Heart left ventricle (tissue), 16 donors: ENCODE data around the gene FNDC11. TPM values are rescaled to one million over a fixed set of nuclear protein-coding genes. Genes with fewer than 3 reads are reported as not detected.
A peak's percentile ranks its signal among the peaks of the same experiment; 100 is the strongest.
"Not testable (repeated sequence)": the region's sequence is repeated elsewhere in the genome, so short reads cannot be mapped to it uniquely, and the experiment has no call there.

Experiments
- ATAC-seq, 4 donors: fragments of 200-7000 bp; cut with Tn5 transposase; one replicate each; pipeline ENCODE4 v1.9.1; 2020 to 2022; ENCODE audit warnings: moderate library complexity in 4 of 4, mild to moderate bottlenecking in 3 of 4, moderate number of reproducible peaks in 1 of 4
- DNase-seq, 5 donors: peaks; one replicate each; pipeline ENCODE4 v3.0.0-alpha.2; 2020
- H3K27ac ChIP-seq, 12 donors: fragments of 200-600 bp; sonication (generic) in 4 of 12; one replicate each; pipeline versions ENCODE4 v1.5.0 to v1.8.0; 2016 to 2022; ENCODE audit warnings: mild to moderate bottlenecking in 2 of 12
- H3K27me3 ChIP-seq, 9 donors: fragments of 200-600 bp; sonication (generic) in 2 of 9; one replicate each; pipeline versions ENCODE4 v1.5.1 to v1.8.0; 2016 to 2022; ENCODE audit warnings: mild to moderate bottlenecking in 3 of 9
- H3K36me3 ChIP-seq, 9 donors: fragments of 200-600 bp; sonication (generic) in 2 of 9; one replicate each; pipeline versions ENCODE4 v1.5.0 to v1.8.0; 2018 to 2022; ENCODE audit warnings: mild to moderate bottlenecking in 2 of 9
- H3K4me1 ChIP-seq, 12 donors: fragments of 200-600 bp; sonication (generic) in 4 of 12; one replicate each; pipeline versions ENCODE4 v1.5.0 to v1.8.0; 2016 to 2022; ENCODE audit warnings: mild to moderate bottlenecking in 3 of 12
- H3K4me3 ChIP-seq, 12 donors: fragments of 200-600 bp; sonication (generic) in 4 of 12; one replicate each; pipeline versions ENCODE4 v1.5.0 to v1.8.0; 2017 to 2022; ENCODE audit warnings: mild to moderate bottlenecking in 9 of 12, moderate library complexity in 4 of 12
- H3K9me3 ChIP-seq, 12 donors: fragments of 200-600 bp; sonication (generic) in 4 of 12; one replicate each; pipeline versions ENCODE4 v1.5.0 to v1.8.0; 2016 to 2022; ENCODE audit warnings: mild to moderate bottlenecking in 1 of 12
- POLR2A ChIP-seq, 2 donors: fragments of 450-650 bp; IDR thresholded peaks; one replicate each; pipeline ENCODE4 v1.6.1; 2017; ENCODE audit warnings: antibody characterized with exemption in 2 of 2, mild to moderate bottlenecking in 2 of 2, moderate library complexity in 2 of 2
- WGBS, 4 donors: extraction: QIAGEN DNeasy Blood & Tissue Kit in 2 of 4; methylation state at CpG; one replicate each; pipeline versions ENCODE4 v1.1.5 to v1.1.7; 2013 to 2018; 5-methylcytosine and 5-hydroxymethylcytosine counted together
- intact Hi-C, 10 donors: fragments of 100-400 bp; cut with DNase I; formaldehyde crosslinking; loops; one replicate each; pipeline versions ENCODE4 v1.11.1 to v1.14.2; 2022
- polyA plus RNA-seq, 2 donors: library from polyadenylated mRNA; stranded (reverse); fragments of 200-250 nt; gene quantifications; one replicate each; pipeline ENCODE4 v1.2.3, GENCODE V29; 2013
- total RNA-seq, 9 donors: library from RNA; depleted of rRNA in 2 of 9; stranded (reverse); fragments of >200 nt in 2 of 9; fragmentation: NEBNext Ultra II Directional in 3 of 9; extraction: Animal tissue kit (Norgen Biotek cat#: 25700) in 3 of 9; gene quantifications; one replicate each; pipeline versions ENCODE4 v1.1.0 to v1.2.4, GENCODE V29; 2016 to 2023
- TF ChIP-seq, protein P1 (sequence below), 12 donors: fragments of 200-600 bp; sonication (generic) in 4 of 12; IDR thresholded peaks; one replicate each; pipeline versions ENCODE4 v1.5.0 to v1.8.0; 2018 to 2022; ENCODE audit warnings: antibody characterized with exemption in 12 of 12, mild to moderate bottlenecking in 5 of 12
- donor health status: ischemic (EF 13 %, LVEDD 7.1; RV severe dilation, severe dysfunction).
- donor health status: healthy with polysubstance abuse.
- donor health status: DM: no; HTN: yes; CAD: no.
- donor health status: DM: no; HTN: no; CAD: no.
- donor health status: ischemic (EF 25% LVEDD 6.9; RV normal size, moderate dysfunction).
- donor health status: ischemic (EF 25% LVEDD 5.7; RV mildly dilated, moderate dysfunction).
- donor health status: healthy.
- donor health status: DM: yes; HTN: yes; CAD: no.
- donor health status: ischemic (EF 35%, LVEDD 5.7; RV mildly dilated, moderate dysfunction).
- donor health status: nonischemic (EF 11% LVEDD 7.7; RV severe dilation, severe dysfunction).
- donor health status: DM: yes; HTN: yes; CAD: no.
- donor health status: PGD.
- donor health status: ischemic (EF 29% LVEDD 5.4; RV normal size, mild dysfunction).
- donor health status: nonischemic (EF 23%, LVEDD 6.1; RV moderate dilation, normal function).

The FNDC11 gene
- total and polyA plus RNA-seq, 11 donors: 0.08 to 0.23 (median 0.17) TPM; not detected in 5

DNA sequence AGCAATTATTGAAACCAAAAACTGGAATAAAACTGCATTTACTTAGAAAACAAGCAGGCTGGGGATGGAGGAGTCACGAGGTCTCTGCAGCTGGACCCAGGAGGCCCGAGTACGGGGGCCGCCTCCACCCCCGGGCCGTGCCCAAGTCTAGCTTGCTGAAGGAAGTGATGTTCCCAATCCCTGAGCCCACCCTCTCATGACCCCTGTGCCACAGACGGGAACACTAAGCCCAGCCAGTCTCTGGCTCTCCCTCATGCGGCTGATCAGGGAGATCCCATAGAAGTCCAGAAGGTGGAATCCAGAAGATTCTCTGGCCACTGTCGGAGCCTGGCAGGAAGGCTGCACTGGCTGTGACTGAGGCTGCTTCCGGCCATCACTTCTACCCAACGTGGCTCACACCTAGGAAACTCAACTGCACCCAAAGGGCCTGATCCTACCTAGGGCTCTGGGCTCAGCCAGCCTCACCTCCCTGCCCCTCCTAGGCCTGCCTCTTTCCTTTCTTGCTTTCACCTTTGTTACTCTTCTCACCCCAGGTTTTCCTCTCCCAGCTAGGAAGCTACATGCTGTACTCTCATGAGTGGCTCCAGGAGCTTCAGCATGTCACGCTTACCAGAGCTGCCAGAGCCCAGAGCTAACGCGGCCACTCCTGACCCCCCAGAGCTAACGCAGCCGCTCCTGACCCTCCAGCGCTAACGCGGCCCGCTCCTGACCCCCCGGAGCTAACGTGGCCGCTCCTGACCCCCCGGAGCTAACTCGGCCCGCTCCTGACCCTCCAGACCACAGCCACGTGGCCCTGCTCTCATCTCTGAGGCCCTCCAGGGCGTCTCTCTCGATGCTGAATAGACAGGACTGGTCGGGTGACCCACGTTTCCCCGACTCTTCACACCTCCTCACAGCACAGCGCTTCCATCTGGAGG is 44.8 kb downstream of the FNDC11 start:
- WGBS, 4 donors: 88 to 94% (median 90%) methylated on average over 33 of the region's 33 CpGs

DNA sequence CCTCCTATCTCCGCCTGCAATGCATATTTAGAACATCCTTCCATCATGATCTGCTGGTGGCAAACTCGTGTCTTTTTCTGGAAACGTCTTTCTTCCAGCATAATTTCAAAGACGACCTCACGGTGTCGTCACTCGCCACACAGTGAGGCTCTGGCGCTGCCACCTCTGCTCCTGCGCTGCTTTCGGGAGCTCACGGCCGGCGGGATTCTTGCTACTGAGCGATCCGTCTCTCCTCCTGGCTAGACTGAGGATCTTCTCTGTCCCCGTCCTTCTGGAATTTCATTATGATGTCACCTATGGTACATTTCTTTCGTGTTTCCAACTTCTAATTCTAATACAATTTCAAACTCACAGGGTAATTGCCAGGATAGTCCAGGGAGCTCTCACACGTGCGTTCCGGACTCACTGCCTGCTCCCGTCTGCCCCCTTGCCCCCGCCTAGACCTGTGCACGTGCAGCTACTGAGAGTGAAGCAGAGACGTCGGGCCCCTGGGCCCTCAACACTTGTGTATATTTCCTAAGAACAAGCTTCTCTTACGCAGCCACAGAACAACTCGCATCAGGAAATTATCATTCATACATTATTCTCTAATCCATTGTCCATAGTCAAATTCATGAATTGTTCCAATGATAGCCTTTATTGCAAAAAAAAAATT is 45.6 kb downstream of the FNDC11 start:
- Histone ChIP-seq H3K9me3 (no peaks in the 10 kb centered on the region), H3K36me3 (peaks cover 8 to 87% (median 77%) of the 10 kb centered on the region in 9 donors), H3K4me3 (no peak overlapping the region), H3K27ac (no peak overlapping the region), H3K27me3 (no peaks in the 10 kb centered on the region), H3K4me1 (no peaks in the 10 kb centered on the region)
- ATAC-seq (no peak), DNase-seq (peak in 1 of 5 donors; percentile 13)
- TF ChIP-seq, protein P1, sequence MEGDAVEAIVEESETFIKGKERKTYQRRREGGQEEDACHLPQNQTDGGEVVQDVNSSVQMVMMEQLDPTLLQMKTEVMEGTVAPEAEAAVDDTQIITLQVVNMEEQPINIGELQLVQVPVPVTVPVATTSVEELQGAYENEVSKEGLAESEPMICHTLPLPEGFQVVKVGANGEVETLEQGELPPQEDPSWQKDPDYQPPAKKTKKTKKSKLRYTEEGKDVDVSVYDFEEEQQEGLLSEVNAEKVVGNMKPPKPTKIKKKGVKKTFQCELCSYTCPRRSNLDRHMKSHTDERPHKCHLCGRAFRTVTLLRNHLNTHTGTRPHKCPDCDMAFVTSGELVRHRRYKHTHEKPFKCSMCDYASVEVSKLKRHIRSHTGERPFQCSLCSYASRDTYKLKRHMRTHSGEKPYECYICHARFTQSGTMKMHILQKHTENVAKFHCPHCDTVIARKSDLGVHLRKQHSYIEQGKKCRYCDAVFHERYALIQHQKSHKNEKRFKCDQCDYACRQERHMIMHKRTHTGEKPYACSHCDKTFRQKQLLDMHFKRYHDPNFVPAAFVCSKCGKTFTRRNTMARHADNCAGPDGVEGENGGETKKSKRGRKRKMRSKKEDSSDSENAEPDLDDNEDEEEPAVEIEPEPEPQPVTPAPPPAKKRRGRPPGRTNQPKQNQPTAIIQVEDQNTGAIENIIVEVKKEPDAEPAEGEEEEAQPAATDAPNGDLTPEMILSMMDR (IDR thresholded peaks at IDR 0.05): no peak
- TF ChIP-seq POLR2A (IDR thresholded peaks at IDR 0.05): no peak
- intact Hi-C loops: no loop called here
- 90 to 95% (median 93%) methylated on average over 27 of the region's 27 CpGs for WGBS, 4 donors

More for the DNA sequence above, 44.8 kb downstream of the FNDC11 start:
- Histone ChIP-seq H3K27me3 (no peaks in the 10 kb centered on the region), H3K4me3 (no peak overlapping the region), H3K4me1 (peaks cover 0 to 4% (median 0%) of the 10 kb centered on the region in 12 donors), H3K9me3 (no peaks in the 10 kb centered on the region), H3K36me3 (peaks cover 8 to 88% (median 77%) of the 10 kb centered on the region in 9 donors), H3K27ac (no peak overlapping the region)
- intact Hi-C loops: no loop called here
- no peak for ATAC-seq
- peak in 1 of 5 donors; percentile 9 for DNase-seq
- no peak for TF ChIP-seq POLR2A (IDR thresholded peaks at IDR 0.05)
- TF ChIP-seq, protein P1 (IDR thresholded peaks at IDR 0.05): no peak

- WGBS, 4 donors: 80 to 94% (median 89%) methylated on average over 5 to 8 of the region's 8 CpGs
- H3K9me3 ChIP-seq, H3K4me1 ChIP-seq, H3K27me3 ChIP-seq, ATAC-seq, intact Hi-C loops, H3K4me3 ChIP-seq, H3K27ac ChIP-seq: not testable (repeated sequence)
- peaks cover 8 to 73% (median 59%) of the 10 kb centered on the region in 9 donors for H3K36me3 ChIP-seq
- peak in 2 of 5 donors; percentile 9 to 45 for DNase-seq
Measured at GRCh38 chr20:63601679-63602078, 47.7 kb downstream of the FNDC11 start.

- DNase-seq: peak in 2 of 5 donors; percentile 9 to 35
- no peaks in the 10 kb centered on the region for H3K27me3 ChIP-seq
- peaks cover 8 to 66% (median 57%) of the 10 kb centered on the region in 9 donors for H3K36me3 ChIP-seq
- intact Hi-C loops: no loop called here
- ATAC-seq: no peak
- no peaks in the 10 kb centered on the region for H3K4me1 ChIP-seq
- no peaks in the 10 kb centered on the region for H3K9me3 ChIP-seq
- 89 to 94% (median 92%) methylated on average over 3 of the region's 3 CpGs for WGBS, 4 donors
- no peak for TF ChIP-seq POLR2A (IDR thresholded peaks at IDR 0.05)
- TF ChIP-seq, protein P1 (IDR thresholded peaks at IDR 0.05): no peak
- no peak overlapping the region for H3K4me3 ChIP-seq
- H3K27ac ChIP-seq: no peak overlapping the region
Measured at GRCh38 chr20:63602321-63602720, 48.4 kb downstream of the FNDC11 start.

Other genes starting within 250 kb of the FNDC11 start
- gene CHRNA4, start 192.8 kb upstream of the FNDC11 start, total RNA-seq: 1 to 10 TPM in 2 of 9 donors, under 1 TPM in 2, not detected in 5; 0.16 to 1.5 (median 0.81) TPM
- gene CHRNA4, start 192.8 kb upstream of the FNDC11 start, polyA plus RNA-seq: under 1 TPM; 0.06 to 0.23 TPM
- 1 to 10 TPM in 2 of 9 donors, under 1 TPM in 2, not detected in 5; 0.06 to 2.6 (median 0.65) TPM for gene KCNQ2, start 81.5 kb upstream of the FNDC11 start, total RNA-seq
- not detected for gene KCNQ2, start 81.5 kb upstream of the FNDC11 start, polyA plus RNA-seq
- 1,000 to 10,000 TPM in 7 of 9 donors, 100 to 1,000 TPM in 2; 791 to 1,794 (median 1,550) TPM for gene EEF1A2, start 55.1 kb upstream of the FNDC11 start, total RNA-seq
- 1,000 to 10,000 TPM; 1,276 to 1,345 TPM for gene EEF1A2, start 55.1 kb upstream of the FNDC11 start, polyA plus RNA-seq
- gene PPDPF, start 33.4 kb upstream of the FNDC11 start, total RNA-seq: 100 to 1,000 TPM; 182 to 424 (median 235) TPM
- 100 to 1,000 TPM; 318 to 442 TPM for gene PPDPF, start 33.4 kb upstream of the FNDC11 start, polyA plus RNA-seq
- gene PTK6, start 16.8 kb upstream of the FNDC11 start, total RNA-seq: under 1 TPM in 3 of 9 donors, not detected in 6; 0.10 to 0.29 (median 0.14) TPM
- under 1 TPM in 1 of 2 donors, not detected in 1; 0.04 TPM for gene PTK6, start 16.8 kb upstream of the FNDC11 start, polyA plus RNA-seq
- not detected for gene SRMS, start 6.4 kb upstream of the FNDC11 start, total RNA-seq
- gene SRMS, start 6.4 kb upstream of the FNDC11 start, polyA plus RNA-seq: not detected
- gene HELZ2, start 20.1 kb downstream of the FNDC11 start, total RNA-seq: 10 to 100 TPM; 10.4 to 34.6 (median 20.9) TPM
- 1 to 10 TPM; 7.2 to 8.8 TPM for gene HELZ2, start 20.1 kb downstream of the FNDC11 start, polyA plus RNA-seq
- gene GMEB2, start 72.9 kb downstream of the FNDC11 start, total RNA-seq: 10 to 100 TPM in 1 of 9 donors, 1 to 10 TPM in 8; 4.3 to 10.0 (median 5.9) TPM
- gene GMEB2, start 72.9 kb downstream of the FNDC11 start, polyA plus RNA-seq: 1 to 10 TPM; 6.3 to 8.6 TPM
- gene STMN3, start 99.3 kb downstream of the FNDC11 start, total RNA-seq: 10 to 100 TPM in 2 of 9 donors, 1 to 10 TPM in 7; 2.9 to 15.6 (median 4.7) TPM
- 1 to 10 TPM; 5.2 to 6.7 TPM for gene STMN3, start 99.3 kb downstream of the FNDC11 start, polyA plus RNA-seq
- gene RTEL1, start 104.2 kb downstream of the FNDC11 start, total RNA-seq: 10 to 100 TPM in 5 of 9 donors, 1 to 10 TPM in 4; 3.0 to 17.8 (median 10.1) TPM
- 1 to 10 TPM; 5.9 to 7.1 TPM for gene RTEL1, start 104.2 kb downstream of the FNDC11 start, polyA plus RNA-seq
- 1 to 10 TPM in 4 of 9 donors, under 1 TPM in 4, not detected in 1; 0.42 to 5.7 (median 0.92) TPM for gene TNFRSF6B, start 142.5 kb downstream of the FNDC11 start, total RNA-seq
- gene TNFRSF6B, start 142.5 kb downstream of the FNDC11 start, polyA plus RNA-seq: 1 to 10 TPM; 2.9 to 6.4 TPM
- 10 to 100 TPM; 27.3 to 47.8 (median 33.8) TPM for gene ARFRP1, start 153.8 kb downstream of the FNDC11 start, total RNA-seq
- 10 to 100 TPM; 35.9 to 38.0 TPM for gene ARFRP1, start 153.8 kb downstream of the FNDC11 start, polyA plus RNA-seq
- gene ZGPAT, start 153.9 kb downstream of the FNDC11 start, total RNA-seq: 10 to 100 TPM; 12.9 to 22.0 (median 18.5) TPM
- gene ZGPAT, start 153.9 kb downstream of the FNDC11 start, polyA plus RNA-seq: 10 to 100 TPM; 27.9 to 34.4 TPM
- 1 to 10 TPM in 8 of 9 donors, under 1 TPM in 1; 0.95 to 7.1 (median 3.4) TPM for gene LIME1, start 182.5 kb downstream of the FNDC11 start, total RNA-seq
- gene LIME1, start 182.5 kb downstream of the FNDC11 start, polyA plus RNA-seq: 1 to 10 TPM; 2.2 to 4.4 TPM
- gene SLC2A4RG, start 185.6 kb downstream of the FNDC11 start, total RNA-seq: 10 to 100 TPM; 41.4 to 82.5 (median 70.7) TPM
- gene SLC2A4RG, start 185.6 kb downstream of the FNDC11 start, polyA plus RNA-seq: 10 to 100 TPM; 18.3 to 80.3 TPM